ENCODE results near the gene ANKRD65.
A peak's percentile ranks its signal among the peaks of the same experiment; 100 is the strongest.
"Not testable (repeated sequence)": the region's sequence is repeated elsewhere in the genome, so short reads cannot be mapped to it uniquely, and the experiment has no call there.

Gene ANKRD65

GRCh38 chr1:1406101-1406820 is 14.8 kb downstream of the ANKRD65 start:
- CTCF ChIA-PET: no interaction called here
- Mint-ChIP-seq H3K4me3 (peak overlapping the region; percentile 85), H3K4me1 (peaks cover 52% of the 10 kb centered on the region), H3K27ac (peak overlapping the region; percentile 94), H3K36me3 (peaks cover 41% of the 10 kb centered on the region), H3K9me3 (no peaks in the 10 kb centered on the region), H3K27me3 (no peaks in the 10 kb centered on the region)
- peak; percentile 36 for DNase-seq

DNA sequence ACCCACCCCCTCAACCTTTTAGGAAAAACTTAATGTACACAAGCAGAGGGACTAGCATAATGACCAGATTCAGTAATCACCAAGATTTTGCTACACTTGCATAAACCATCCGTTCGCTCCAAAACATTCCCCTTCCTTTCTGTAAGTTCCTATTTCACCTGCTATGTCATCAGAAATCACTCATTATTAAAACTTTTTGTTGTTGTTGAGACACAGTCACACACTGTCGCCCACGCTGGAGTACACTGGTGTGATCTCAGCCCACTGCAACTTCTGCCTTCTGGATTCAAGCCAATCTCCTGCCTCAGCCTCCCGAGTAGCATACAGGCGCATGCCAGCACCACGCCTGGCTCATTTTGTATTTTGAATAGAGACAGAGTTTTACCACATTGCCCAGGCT is 17.4 kb downstream of the ANKRD65 start:
- Mint-ChIP-seq H3K9me3 (no peaks in the 10 kb centered on the region), H3K27me3 (no peaks in the 10 kb centered on the region), H3K4me3 (peak overlapping the region; percentile 4), H3K36me3 (peaks cover 44% of the 10 kb centered on the region), H3K27ac (peak overlapping the region; percentile 55), H3K4me1 (peaks cover 61% of the 10 kb centered on the region)
- DNase-seq: no peak
- CTCF ChIA-PET: no interaction called here

GRCh38 chr1:1402901-1403392 is 18.1 kb downstream of the ANKRD65 start:
- not testable (repeated sequence) for H3K27me3 Mint-ChIP-seq, DNase-seq, H3K9me3 Mint-ChIP-seq, H3K4me3 Mint-ChIP-seq
- CTCF ChIA-PET: interaction anchor here (1.0 to 1.2 kb wide), 3 partner anchors 11 to 31 kb away, joined by 3 to 4 read pairs (median 3); no protein-coding TSS in a partner anchor
- Mint-ChIP-seq H3K36me3 (peaks cover 48% of the 10 kb centered on the region), H3K27ac (peak overlapping the region; percentile 55), H3K4me1 (peaks cover 61% of the 10 kb centered on the region)

DNA sequence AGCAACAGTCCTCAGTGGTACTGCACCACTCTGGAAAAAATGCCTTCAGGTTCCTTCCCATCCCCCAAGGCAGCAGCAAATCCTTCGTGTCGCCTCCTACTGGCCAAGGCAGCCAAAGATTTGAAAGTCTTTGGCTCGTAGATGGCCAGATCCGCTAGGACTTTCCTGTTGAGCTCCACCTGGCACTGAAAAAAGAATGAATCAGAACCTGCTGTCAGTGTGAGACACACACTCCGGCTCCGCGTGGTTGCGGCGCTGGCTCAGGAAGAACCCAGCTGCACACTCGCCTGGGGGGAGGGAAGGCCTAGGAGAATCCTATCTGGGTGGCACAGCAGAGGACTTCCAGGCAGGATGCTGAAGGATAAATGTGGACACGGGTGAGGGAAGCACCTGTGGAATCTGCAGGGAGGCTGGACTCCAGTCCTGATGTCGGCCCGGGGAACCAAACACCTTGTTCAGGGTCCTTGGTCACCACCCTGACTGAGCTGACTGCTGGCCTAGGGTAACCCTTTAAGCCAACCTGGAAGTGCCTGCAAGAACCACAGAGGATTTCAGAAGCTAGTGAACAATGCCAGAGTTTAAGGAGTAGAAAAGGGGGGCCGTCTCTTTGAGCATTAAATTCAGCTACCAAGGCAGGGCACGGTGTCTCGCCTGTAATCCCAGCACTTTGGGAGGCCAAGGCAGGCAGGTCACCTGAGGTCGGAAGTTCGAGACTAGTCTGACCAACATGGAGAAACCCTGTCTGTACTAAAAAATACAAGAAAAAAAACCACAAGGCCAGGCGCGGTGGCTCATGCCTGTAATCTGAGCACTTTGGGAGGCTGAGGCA is 18.8 kb downstream of the ANKRD65 start:
- CTCF ChIA-PET: interaction anchor here (1.0 to 1.2 kb wide), 4 partner anchors 11 to 32 kb away, joined by 3 to 5 read pairs (median 4); no protein-coding TSS in a partner anchor
- Mint-ChIP-seq H3K4me1 (peaks cover 65% of the 10 kb centered on the region), H3K9me3 (no peaks in the 10 kb centered on the region), H3K27me3 (no peaks in the 10 kb centered on the region), H3K4me3 (peak overlapping the region; percentile 57), H3K36me3 (peaks cover 53% of the 10 kb centered on the region), H3K27ac (peak overlapping the region; percentile 75)
- DNase-seq: peak; percentile 58

DNA sequence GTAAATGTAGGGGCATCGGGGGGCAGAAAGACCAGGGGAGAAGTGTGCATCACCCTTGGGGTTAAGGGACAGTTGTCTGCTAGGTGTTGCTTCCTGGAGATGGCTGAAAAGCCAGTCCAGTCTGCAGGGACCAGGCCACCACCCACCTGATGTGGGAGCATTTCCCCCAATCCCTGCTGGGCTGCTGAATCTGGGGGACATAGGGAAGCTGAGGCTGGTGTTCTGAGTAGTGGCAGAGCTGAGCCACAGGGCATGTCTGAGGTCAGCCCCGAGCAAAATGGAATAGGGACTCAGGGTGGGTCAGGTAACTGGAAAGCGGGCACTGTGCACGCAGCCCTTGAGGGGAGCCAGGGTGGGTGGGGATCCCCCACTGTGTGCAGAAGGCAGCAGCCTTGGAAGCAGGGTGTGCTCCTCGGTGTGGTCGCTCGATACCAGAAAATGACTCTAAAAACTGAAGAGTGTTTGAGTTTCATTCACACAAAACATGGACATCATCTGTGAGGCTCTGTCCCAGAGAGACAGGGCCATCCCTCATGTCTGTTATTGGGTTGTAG is 19.5 kb downstream of the ANKRD65 start:
- H3K9me3 Mint-ChIP-seq: no peaks in the 10 kb centered on the region
- H3K36me3 Mint-ChIP-seq: peaks cover 50% of the 10 kb centered on the region
- DNase-seq: no peak
- no peaks in the 10 kb centered on the region for H3K27me3 Mint-ChIP-seq
- H3K4me1 Mint-ChIP-seq: peaks cover 62% of the 10 kb centered on the region
- CTCF ChIA-PET: interaction anchor here (1.0 to 3.8 kb wide), 2 partner anchors 12 to 13 kb away, joined by 5 to 14 read pairs; no protein-coding TSS in a partner anchor
- H3K4me3 Mint-ChIP-seq: peak overlapping the region; percentile 57
- H3K27ac Mint-ChIP-seq: peak overlapping the region; percentile 75

- DNase-seq: no peak
- Mint-ChIP-seq H3K27ac (peak overlapping the region; percentile 88), H3K4me3 (peak overlapping the region; percentile 89), H3K36me3 (peaks cover 45% of the 10 kb centered on the region), H3K4me1 (peaks cover 55% of the 10 kb centered on the region), H3K9me3 (no peaks in the 10 kb centered on the region), H3K27me3 (no peaks in the 10 kb centered on the region)
- CTCF ChIA-PET: interaction anchor here (0.8 to 3.8 kb wide), 4 partner anchors 11 to 104 kb away, joined by 3 to 14 read pairs (median 8); partner anchors contain the start of gene ANKRD65
Measured at GRCh38 chr1:1400576-1401456, 20.3 kb downstream of the ANKRD65 start.

DNA sequence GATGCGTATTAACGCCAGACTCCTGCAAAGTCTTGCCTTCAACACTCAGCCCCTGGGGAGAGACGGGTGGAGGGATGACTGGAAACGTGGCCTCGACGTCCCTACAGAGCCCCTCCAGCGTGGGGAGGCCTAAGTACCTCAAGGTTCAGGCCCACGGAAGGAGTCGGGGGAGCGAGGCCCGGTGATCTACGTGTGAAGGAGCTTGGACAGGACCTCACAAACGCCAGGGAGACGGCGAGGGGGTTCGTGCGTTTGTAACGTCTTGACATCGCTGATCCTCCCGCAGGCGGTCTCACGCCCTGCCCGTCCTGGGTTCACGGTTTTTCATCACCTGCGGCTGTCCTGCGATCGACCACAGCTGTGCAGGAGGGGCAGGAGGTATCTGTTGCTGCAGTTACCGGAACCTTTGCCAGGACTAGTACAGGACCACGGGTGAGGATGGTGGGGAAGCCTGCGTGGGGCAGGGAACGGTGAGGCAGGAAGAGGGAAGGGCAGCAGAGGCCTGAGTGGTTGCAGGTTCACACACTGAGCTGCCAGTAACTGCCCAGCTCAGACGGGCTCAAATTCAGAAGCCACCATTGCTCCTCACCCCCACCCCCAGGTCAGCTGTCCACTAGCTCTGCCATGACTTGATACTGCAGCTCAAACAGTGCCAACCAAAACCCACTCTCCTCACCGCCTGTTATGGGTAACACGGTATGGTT is 21.1 kb downstream of the ANKRD65 start:
- no peaks in the 10 kb centered on the region for H3K9me3 Mint-ChIP-seq
- no peaks in the 10 kb centered on the region for H3K27me3 Mint-ChIP-seq
- DNase-seq: peak; percentile 34
- CTCF ChIA-PET: interaction anchor here (0.8 to 3.8 kb wide), 5 partner anchors 10 to 105 kb away, joined by 3 to 14 read pairs (median 3); partner anchors contain the start of gene ANKRD65
- H3K36me3 Mint-ChIP-seq: peaks cover 46% of the 10 kb centered on the region
- peak overlapping the region; percentile 88 for H3K27ac Mint-ChIP-seq
- H3K4me3 Mint-ChIP-seq: peak overlapping the region; percentile 89
- peaks cover 54% of the 10 kb centered on the region for H3K4me1 Mint-ChIP-seq

DNA sequence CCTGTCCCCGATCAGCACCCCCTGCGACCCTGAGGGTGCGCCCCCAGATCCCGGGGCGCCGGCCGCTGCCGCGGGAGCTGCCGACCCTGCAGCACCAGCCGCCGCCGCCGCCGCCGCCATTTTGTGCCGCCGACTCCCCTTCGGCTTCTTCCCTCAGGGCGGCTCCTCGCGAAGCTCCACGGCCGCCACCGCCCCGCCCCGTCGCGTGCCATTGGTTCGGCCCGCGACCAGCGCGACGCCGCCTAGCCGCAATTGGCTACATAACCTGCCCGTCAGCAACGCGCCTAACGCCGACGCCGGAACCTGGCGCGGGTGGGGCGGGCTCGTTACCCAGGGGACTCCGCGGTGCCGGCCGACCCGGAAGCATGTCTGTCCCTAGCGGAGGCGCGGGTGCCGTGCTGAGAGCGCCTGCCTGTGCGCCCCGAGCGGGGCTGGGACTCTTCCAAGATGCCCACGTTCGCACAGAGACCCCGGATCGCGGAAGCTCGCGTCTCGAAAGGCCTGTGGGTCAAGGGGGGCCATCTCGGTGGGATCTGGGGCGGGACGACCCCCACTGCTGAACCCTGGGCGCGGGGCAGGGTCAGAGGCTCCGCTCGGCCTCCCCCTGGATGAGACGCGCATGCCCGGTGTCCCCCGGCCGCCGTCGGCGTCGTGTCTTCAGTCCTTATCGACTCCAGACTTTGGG is 21.7 kb downstream of the ANKRD65 start, which contains the start of gene CCNL2:
Gene CCNL2 (minus strand): TSS at position 149 of the 685 bp plus-strand sequence. CDS start 29 bp downstream, at position 120.
- Mint-ChIP-seq H3K4me1 (peaks cover 54% of the 10 kb centered on the region), H3K36me3 (peaks cover 47% of the 10 kb centered on the region), H3K4me3 (peak within 1 kb of the TSS; percentile 89), H3K9me3 (no peaks in the 10 kb centered on the region), H3K27me3 (no peaks in the 10 kb centered on the region), H3K27ac (peak within 1 kb of the TSS; percentile 88)
- CTCF ChIA-PET: interaction anchor here (1.0 to 3.8 kb wide), 4 partner anchors 9 to 105 kb away, joined by 3 to 14 read pairs (median 8); no protein-coding TSS in a partner anchor
- DNase-seq: peak; percentile 99

- Mint-ChIP-seq H3K9me3 (no peaks in the 10 kb centered on the region), H3K27me3 (no peaks in the 10 kb centered on the region), H3K4me1 (peaks cover 53% of the 10 kb centered on the region), H3K36me3 (peaks cover 51% of the 10 kb centered on the region), H3K4me3 (peak overlapping the region; percentile 89), H3K27ac (peak overlapping the region; percentile 87)
- CTCF ChIA-PET: interaction anchor here (1.0 to 3.8 kb wide), 5 partner anchors 9 to 106 kb away, joined by 3 to 14 read pairs (median 4); no protein-coding TSS in a partner anchor
- no peak for DNase-seq
Measured at GRCh38 chr1:1398677-1399186, 22.3 kb downstream of the ANKRD65 start.

DNA sequence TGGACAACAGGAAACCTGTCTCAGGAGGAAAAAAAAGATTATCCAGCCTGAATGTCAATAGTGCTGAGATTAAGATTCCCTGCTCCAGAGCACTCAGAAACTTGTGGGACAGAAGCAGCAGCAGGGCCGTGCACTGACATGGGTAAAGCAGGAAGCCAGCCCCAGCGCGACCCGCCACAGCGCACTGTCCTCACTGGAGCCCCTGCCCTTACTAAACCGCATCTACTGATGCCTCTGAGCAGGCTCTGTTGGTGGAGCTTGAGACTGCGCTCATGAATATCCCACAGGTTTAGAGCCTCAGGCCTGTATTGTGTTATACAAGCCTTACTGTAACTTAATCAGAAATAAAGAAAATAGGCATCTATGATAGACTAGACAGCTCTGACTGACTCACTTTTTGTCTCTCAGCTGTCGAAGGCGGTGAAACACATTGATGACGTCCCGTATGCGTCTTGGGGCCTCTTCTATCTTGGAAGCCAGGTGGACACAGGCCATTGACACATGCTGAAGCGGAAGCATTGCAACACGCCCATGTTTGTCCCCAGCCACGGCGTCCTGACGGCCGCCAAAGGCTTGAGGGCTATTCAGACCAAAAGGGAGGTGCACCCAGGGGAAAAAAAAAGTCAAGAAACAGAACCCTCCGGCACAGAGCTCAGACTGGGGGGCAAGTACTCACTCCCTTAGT is 23.1 kb downstream of the ANKRD65 start:
- DNase-seq: no peak
- Mint-ChIP-seq H3K9me3 (no peaks in the 10 kb centered on the region), H3K4me3 (peak overlapping the region; percentile 89), H3K27ac (peak overlapping the region; percentile 87), H3K27me3 (no peaks in the 10 kb centered on the region), H3K36me3 (peaks cover 53% of the 10 kb centered on the region), H3K4me1 (peaks cover 49% of the 10 kb centered on the region)
- CTCF ChIA-PET: interaction anchor here (1.1 to 3.8 kb wide), 2 partner anchors 8 to 43 kb away, joined by 3 to 14 read pairs; no protein-coding TSS in a partner anchor

- peaks cover 62% of the 10 kb centered on the region for H3K36me3 Mint-ChIP-seq
- DNase-seq: no peak
Measured at GRCh38 chr1:1395166-1395565, 25.9 kb downstream of the ANKRD65 start.

More at GRCh38 chr1:1395166-1395565, 25.9 kb downstream of the ANKRD65 start:
- peaks cover 30% of the 10 kb centered on the region for H3K4me1 Mint-ChIP-seq
- H3K27ac Mint-ChIP-seq: no peak overlapping the region
- no peak overlapping the region for H3K4me3 Mint-ChIP-seq
- CTCF ChIA-PET: no interaction called here
- no peaks in the 10 kb centered on the region for H3K27me3 Mint-ChIP-seq
- H3K9me3 Mint-ChIP-seq: no peaks in the 10 kb centered on the region

Data from activated naive CD4-positive, alpha-beta T cell treated with anti-CD3 and anti-CD28 coated beads, Interleukin-2, amount 10 ng/mL, durations not matched to agents 7 days and 5 days (primary cell).